GM12864 (cell line): ENCODE results near the gene TFEB.

Experiments
- DNase-seq: peaks from one replicate; pipeline ENCODE4 v3.0.0-alpha.2; 2011; ENCODE audit warnings: low read depth
- H3K4me3 ChIP-seq: 2 replicates; pipeline ENCODE4 v1.5.1; 2011; ENCODE audit warnings: mild to moderate bottlenecking, low read depth, low read length, control low read depth
- CTCF ChIP-seq: IDR thresholded peaks from 2 replicates; pipeline ENCODE4 v1.5.1; 2011; ENCODE audit warnings: low read depth, mild to moderate bottlenecking, moderate library complexity, low read length, control low read depth, inconsistent platforms; ENCODE audit errors: missing control alignments

Gene TFEB

GRCh38 chr6:41692730-41693129 lies 42.7 kb downstream of the TFEB start:
- no peak overlapping the region for H3K4me3 ChIP-seq
- TF ChIP-seq CTCF, result no peak

GRCh38 chr6:41692080-41692675 lies 43.2 kb downstream of the TFEB start:
- DNase-seq, result no peak
- H3K4me3 ChIP-seq, result no peak overlapping the region
- no peak for TF ChIP-seq CTCF

More at GRCh38 chr6:41692730-41693129, 42.7 kb downstream of the TFEB start:
- no peak for DNase-seq

DNA sequence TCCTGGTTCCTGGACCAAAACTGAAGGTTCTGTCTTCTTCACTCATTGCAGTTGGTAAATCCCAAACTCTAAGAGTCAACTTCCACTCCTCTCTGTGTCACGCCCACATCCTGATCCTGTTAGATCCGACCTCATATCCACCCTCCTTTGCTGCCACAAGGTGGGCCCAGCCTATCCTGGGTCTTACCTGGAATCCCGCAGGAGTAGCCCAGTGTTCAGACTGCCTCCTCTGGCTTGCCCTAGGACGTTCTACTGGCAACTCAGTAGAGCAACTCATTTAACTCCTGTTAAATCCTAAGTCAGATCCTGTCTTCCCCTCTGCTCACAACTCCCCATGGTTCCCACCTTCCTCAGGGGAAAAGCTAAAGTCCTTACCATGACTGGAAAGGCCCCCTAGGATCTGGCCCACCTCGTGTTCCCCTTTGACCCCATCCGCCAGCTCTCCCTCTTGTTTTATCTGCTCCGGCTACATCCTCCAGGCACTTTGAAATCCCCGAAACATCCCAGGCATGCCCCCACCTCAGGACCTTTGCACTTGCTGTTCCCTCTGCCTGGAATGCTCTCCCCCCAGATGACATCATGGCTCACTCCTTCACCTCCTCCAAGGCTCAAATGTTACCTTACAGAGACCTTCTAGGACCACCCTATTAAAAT lies 43.9 kb downstream of the TFEB start:
- DNase-seq, result no peak
- no peak overlapping the region for H3K4me3 ChIP-seq
- no peak for TF ChIP-seq CTCF

- DNase-seq, result no peak
- no peak overlapping the region for H3K4me3 ChIP-seq
- TF ChIP-seq CTCF, result no peak
Measured at GRCh38 chr6:41690541-41691330, 44.7 kb downstream of the TFEB start.

DNA sequence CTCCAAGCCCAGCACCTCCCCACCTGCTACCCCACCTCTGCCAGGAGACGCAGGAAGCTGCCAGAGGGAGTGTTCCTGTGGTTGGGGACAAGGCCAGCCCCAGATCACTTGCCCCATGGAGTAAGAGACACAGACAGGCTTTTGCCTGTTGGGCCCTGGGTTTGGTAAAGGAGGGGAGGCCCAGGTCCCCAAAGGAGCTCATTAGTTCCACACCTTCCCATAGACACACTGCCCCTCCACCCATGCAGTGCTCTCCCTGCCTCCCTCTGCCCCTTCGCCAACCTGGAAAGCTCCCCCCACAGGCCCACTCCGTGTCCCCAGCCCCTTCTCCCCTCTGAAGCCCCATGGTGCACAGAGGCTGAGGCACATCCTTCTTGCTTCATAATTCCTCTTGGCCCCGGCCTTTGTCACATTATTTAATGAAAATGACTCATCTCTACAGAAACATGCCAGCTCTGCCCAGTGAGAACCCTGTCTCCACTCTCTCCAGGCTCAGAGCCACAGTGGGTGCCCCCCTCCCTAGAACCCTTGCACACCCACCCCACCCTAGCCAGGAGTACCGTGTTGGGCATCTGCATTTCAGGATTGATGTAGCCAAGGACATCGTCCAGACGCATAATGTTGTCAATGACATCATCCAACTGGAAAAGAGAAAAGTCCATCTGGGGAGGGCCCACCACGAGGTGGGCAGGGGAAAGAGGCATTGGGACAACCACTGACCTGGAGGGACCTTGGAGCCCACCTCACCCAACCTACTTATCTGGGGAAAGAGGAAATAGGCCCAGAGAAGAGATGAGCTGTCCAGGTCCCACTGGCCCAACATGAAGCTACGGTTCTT lies 46.0 kb downstream of the TFEB start:
- no peak overlapping the region for H3K4me3 ChIP-seq
- DNase-seq, result no peak
- no peak for TF ChIP-seq CTCF

GRCh38 chr6:41688256-41688965 lies 47.0 kb downstream of the TFEB start:
- DNase-seq, result no peak
- no peak overlapping the region for H3K4me3 ChIP-seq
- TF ChIP-seq CTCF, result no peak
